Activated CD4-positive, alpha-beta T cell treated with anti-CD3 and anti-CD28 coated beads, Interleukin-2, amount 50 U/mL, for 16 hours (primary cell): ENCODE measurements around the gene RALA.
"Not testable (repeated sequence)": the region's sequence is repeated elsewhere in the genome, so short reads cannot be mapped to it uniquely, and the experiment has no call there.

ENCODE experiments used
- DNase-seq: peaks from one replicate; pipeline ENCODE4 v3.0.0-alpha.2; 2020

The RALA gene

DNA sequence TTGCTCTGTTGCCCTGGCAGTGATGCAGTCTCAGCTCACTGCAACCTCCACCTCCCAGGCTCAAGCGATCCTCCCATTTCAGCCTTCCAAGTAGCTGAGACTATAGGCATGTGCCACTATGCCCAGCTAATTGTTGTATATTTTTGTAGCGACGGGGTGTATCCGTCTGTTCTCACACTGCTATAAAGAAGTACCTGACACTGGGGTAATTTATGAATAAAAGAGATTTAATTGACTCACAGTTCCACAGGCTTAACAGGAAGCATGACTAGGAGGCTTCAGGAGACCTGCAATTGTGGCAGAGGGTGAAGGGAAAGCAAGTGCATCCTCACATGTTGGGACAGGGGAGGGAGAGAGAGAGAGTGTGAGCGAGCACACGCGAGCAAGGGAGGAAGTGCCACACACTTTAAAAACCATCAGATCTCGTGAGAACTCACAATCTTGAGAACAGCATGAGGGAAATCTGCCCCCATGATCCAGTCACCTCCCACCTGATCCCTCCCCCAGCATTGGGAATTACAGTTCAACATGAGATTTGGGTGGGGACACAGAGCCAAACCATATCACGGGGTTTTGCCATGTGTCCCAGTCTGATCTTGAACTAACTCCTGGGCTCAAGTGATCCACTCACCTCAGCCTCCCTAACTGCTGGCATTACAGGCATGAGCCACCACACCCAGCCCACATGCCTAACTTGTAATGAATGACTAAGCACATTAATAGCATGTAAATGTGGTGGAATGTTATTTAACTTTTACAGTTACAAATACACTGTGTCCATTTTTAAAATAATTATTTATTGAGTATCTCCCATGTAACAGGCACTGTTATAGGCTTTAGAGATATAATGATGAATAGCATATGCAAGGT, 65.5 kb downstream of the RALA start:
- DNase-seq = no peak

- DNase-seq = no peak
Observed at GRCh38 chr7:39691821-39692220, 68.4 kb downstream of the RALA start.

DNA sequence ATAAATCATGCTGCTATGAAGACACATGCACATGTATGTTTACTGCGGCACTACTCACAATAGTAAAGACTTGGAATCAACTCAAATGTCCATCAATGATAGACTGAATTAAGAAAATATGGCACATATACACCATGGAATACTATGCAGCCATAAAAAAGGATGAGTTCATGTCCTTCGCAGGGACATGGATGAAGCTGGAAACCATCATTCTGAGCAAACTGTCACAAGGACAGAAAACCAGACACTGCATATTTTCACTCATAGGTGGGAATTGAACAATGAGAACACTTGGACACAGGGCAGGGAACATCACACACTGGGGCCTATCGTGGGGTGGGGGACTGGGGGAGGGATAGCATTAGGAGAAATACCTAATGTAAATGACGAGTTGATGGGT, 69.7 kb downstream of the RALA start:
- not testable (repeated sequence) for DNase-seq

- DNase-seq = no peak
Observed at GRCh38 chr7:39693812-39694211, 70.4 kb downstream of the RALA start.

- DNase-seq = no peak
Observed at GRCh38 chr7:39695852-39696586, 72.6 kb downstream of the RALA start.

- no peak for DNase-seq
Observed at GRCh38 chr7:39696631-39697030, 73.3 kb downstream of the RALA start.

- no peak for DNase-seq
Observed at GRCh38 chr7:39697483-39697882, 74.1 kb downstream of the RALA start.

DNA sequence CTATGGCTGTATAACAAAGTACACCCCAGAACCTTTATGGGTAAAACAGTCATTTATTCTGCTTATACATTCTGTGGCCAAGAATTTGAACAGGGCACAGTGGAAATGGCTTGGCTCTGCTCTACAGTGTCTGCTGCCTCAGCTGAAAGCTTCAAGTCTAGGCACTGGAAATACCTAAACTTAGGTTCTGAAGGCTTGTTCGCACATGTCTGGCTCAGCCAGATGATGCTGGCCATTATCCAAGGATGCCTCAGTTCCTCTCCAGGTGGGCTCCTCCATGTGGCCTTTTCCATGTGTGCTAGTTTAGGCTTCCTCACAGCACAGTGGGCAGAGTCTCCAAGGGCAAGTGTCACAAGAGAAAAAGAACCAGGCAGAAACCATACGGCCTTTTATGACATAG, 76.8 kb downstream of the RALA start:
- DNase-seq = no peak

GRCh38 chr7:39700932-39701331, 77.6 kb downstream of the RALA start:
- DNase-seq = no peak

GRCh38 chr7:39702133-39702532, 78.8 kb downstream of the RALA start:
- DNase-seq = no peak

DNA sequence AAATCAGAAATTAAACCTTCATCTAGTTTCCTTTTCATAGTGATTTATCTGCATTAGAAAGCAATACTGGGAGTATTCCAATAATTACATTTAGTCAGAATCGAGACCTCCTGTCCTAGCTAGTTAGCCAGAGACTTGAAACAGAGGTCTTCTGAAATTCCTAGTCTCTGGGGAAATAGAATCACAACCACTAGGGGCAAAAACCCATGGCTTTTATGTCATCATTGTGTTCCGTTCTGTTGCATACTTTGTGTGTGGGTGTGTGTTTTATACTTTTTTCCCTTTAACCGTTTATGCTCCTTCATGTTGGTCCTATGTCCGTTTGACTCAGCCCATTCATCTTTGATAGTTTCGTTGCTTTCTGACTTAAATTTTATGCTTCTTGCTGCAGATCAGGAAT, 79.8 kb downstream of the RALA start:
- no peak for DNase-seq

- DNase-seq = no peak
Observed at GRCh38 chr7:39709029-39709428, 85.7 kb downstream of the RALA start.

- DNase-seq = no peak
Observed at GRCh38 chr7:39709768-39710311, 86.5 kb downstream of the RALA start.

DNA sequence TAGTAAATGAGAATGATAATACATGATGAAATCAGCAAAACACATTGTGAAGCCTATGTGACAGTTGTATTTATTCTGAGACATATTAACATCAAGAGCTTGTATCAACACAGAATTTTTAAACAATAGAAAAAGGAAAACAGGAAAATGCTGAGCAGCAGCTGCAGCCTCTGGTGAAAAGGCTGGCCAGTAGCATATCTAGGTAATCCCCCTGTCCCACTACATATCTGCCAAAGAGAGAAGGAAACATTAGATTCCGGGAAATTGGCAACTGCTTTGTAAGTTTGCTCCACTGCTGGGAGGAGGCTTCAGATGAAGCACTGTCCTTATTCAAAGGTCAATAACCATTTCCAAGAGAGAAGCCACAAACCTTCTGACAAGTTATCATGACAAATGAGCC, 89.4 kb downstream of the RALA start:
- DNase-seq = no peak

DNA sequence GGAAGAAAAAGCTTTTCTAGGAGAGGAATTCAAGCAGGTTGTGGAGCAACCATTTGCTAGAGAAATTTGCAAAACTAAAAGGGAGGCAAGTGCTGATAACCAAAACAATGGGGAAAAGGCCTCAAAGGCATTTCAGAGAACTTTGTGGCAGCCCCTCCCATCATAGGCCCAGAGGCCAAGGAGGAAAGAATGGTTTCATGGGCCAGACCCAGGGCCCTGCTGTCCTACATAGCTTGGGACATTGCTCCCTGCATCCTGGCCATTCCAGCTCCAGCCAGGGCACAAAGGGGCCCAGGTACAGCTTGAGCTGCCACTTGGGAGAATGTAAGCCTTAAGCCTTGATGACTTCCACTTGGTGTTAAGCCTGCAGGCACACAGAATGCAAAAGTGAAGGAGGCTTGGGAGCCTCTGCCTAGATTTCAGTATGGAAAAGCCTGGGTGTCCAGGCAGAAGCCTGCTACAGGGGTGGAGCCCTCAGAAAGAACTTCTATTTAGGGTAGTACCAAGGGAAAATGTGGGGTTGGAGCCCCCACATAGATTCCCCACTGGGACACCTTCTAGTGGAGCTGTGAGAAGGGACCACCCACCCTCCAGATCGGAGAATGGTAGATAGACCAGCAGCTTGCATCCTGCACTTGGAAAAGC, 91.2 kb downstream of the RALA start:
- DNase-seq = no peak

GRCh38 chr7:39720586-39720985, 97.2 kb downstream of the RALA start:
- no peak for DNase-seq

GRCh38 chr7:39721345-39721744, 98.0 kb downstream of the RALA start:
- DNase-seq = no peak

DNA sequence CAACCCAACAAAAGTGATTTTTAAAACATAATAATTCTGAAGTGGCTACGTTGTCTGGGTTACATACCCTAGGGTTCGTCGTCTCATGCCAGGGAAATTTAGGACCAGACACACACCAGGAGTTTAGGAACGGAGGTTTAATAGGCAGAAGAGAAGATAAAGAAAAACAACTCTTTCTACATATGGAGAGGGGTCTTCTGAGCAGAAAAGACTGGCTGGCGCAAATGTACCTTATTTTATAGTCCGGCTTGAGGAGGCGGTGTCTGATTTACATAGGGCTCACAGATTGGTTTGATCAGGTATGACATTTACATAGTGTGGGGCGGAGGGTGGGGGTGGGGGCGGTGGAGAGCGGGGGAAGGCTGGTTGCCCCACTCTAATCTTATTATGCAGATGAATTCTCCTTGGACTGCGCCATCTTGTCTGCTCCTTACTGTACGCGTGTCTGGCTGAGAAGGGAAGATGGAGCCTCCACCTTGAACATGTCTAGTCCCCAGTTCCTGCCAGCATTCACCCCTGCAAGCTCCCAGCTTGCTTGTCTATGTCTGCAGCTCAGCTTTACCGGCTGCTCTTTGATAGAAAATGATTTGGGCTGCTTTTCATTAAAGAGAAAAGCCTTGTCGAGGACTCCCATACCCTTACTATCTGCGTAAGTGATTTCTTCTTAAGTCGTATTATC, 98.7 kb downstream of the RALA start:
- DNase-seq = no peak

GRCh38 chr7:39727231-39728012, 104.0 kb downstream of the RALA start:
- DNase-seq = no peak

GRCh38 chr7:39732837-39733804, 109.7 kb downstream of the RALA start:
- DNase-seq = peak; percentile 99
